ENCODE data around the gene RNU1-3.

GRCh38 chr1:16631248-16632043 lies 35.3 kb downstream of the RNU1-3 start:
- TF ChIP-seq, protein P1, sequence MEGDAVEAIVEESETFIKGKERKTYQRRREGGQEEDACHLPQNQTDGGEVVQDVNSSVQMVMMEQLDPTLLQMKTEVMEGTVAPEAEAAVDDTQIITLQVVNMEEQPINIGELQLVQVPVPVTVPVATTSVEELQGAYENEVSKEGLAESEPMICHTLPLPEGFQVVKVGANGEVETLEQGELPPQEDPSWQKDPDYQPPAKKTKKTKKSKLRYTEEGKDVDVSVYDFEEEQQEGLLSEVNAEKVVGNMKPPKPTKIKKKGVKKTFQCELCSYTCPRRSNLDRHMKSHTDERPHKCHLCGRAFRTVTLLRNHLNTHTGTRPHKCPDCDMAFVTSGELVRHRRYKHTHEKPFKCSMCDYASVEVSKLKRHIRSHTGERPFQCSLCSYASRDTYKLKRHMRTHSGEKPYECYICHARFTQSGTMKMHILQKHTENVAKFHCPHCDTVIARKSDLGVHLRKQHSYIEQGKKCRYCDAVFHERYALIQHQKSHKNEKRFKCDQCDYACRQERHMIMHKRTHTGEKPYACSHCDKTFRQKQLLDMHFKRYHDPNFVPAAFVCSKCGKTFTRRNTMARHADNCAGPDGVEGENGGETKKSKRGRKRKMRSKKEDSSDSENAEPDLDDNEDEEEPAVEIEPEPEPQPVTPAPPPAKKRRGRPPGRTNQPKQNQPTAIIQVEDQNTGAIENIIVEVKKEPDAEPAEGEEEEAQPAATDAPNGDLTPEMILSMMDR (IDR thresholded peaks at IDR 0.05; ENCODE audit: low read depth, low read length) = no peak
- TF ChIP-seq EZH2phosphoT487 (IDR thresholded peaks at IDR 0.05; ENCODE audit: low read depth) = no peak
